ENCODE measurements around the gene ASB12.

DNA sequence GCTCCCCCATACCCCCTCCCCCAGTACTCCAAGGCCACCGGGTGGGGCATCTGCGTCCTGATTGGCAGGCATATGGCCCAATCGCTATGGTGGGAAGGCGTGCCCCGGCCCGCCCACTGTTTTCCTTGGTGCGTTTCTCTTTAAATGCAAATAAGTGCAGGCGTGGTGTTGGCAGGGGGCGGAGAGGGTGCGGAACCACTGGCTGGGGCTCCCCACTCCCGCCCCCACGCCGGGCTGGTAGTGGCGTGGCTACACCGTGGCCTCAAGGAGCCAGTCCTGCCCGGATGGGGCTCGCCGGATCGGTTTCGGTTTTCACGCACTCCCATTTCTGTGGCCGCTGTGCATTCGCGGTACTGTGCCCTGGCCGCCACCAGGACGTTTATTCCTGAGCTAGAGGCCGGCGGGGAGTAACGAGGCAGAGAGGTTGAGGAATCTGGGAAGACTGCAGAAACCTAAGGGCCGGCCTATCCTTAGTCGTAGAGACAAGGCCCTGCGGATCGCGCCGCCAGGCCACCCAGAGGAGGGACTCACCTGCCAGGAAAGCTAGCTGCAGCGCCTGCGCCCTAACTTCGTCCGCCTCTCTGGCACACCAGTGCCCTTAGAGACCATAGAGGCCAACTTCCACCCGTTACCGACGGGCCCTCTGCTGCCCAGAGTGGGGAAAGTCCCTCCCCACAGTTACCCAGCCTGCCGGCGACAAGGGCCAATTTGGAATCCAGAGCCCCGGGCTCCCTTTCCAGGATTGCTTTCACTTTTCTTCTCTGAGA, 24.5 kb downstream of the ASB12 start:
- no peak for TF ChIP-seq RAD21 (IDR thresholded peaks at IDR 0.05; ENCODE audit: low read depth)
- TF ChIP-seq FOXM1 (IDR thresholded peaks at IDR 0.05; ENCODE audit: borderline replicate concordance, low read depth): no peak
- no peak for TF ChIP-seq YY1 (IDR thresholded peaks at IDR 0.05; ENCODE audit: low read depth)
- no peak for TF ChIP-seq TCF12 (IDR thresholded peaks at IDR 0.05; ENCODE audit: low read depth)
- TF ChIP-seq, protein P1, sequence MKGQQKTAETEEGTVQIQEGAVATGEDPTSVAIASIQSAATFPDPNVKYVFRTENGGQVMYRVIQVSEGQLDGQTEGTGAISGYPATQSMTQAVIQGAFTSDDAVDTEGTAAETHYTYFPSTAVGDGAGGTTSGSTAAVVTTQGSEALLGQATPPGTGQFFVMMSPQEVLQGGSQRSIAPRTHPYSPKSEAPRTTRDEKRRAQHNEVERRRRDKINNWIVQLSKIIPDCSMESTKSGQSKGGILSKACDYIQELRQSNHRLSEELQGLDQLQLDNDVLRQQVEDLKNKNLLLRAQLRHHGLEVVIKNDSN (IDR thresholded peaks at IDR 0.05): no peak
